SJCRH30 (cell line): ENCODE results near the gene OR4Q3. TPM values are rescaled to one million over a fixed set of nuclear protein-coding genes. Genes with fewer than 3 reads are reported as not detected.
"Not testable (repeated sequence)": the region's sequence is repeated elsewhere in the genome, so short reads cannot be mapped to it uniquely, and the experiment has no call there.

Experiments used
- DNase-seq, 2 experiments: peaks; one replicate each; pipeline ENCODE4 v3.0.0-alpha.2; 2015 to 2020
- H3K27ac ChIP-seq: fragments of 250-450 bp; sonication (Bioruptor Pico); 2 replicates; pipeline ENCODE4 v1.5.1; 2020; ENCODE audit warnings: mild to moderate bottlenecking, moderate library complexity
- H3K27me3 ChIP-seq: fragments of 250-450 bp; sonication (Bioruptor Pico); 2 replicates; pipeline ENCODE4 v1.5.1; 2020; ENCODE audit warnings: mild to moderate bottlenecking, moderate library complexity
- H3K36me3 ChIP-seq: fragments of 250-450 bp; sonication (Bioruptor Pico); 2 replicates; pipeline ENCODE4 v1.5.1; 2020; ENCODE audit warnings: mild to moderate bottlenecking, moderate library complexity
- H3K4me1 ChIP-seq: fragments of 250-450 bp; sonication (Bioruptor Pico); 2 replicates; pipeline ENCODE4 v1.5.1; 2020; ENCODE audit warnings: mild to moderate bottlenecking, moderate library complexity
- H3K4me3 ChIP-seq: fragments of 250-450 bp; sonication (Bioruptor Pico); 2 replicates; pipeline ENCODE4 v1.5.1; 2020; ENCODE audit warnings: mild to moderate bottlenecking, moderate library complexity
- H3K9me3 ChIP-seq: fragments of 250-450 bp; sonication (Bioruptor Pico); replicated peaks from 2 replicates; pipeline ENCODE4 v1.5.1; 2020; ENCODE audit warnings: mild to moderate bottlenecking, moderate library complexity
- total RNA-seq: library from RNA; depleted of rRNA; stranded (reverse); fragments of >200 nt; shearing (Covaris generic); gene quantifications from 2 replicates; pipeline ENCODE4 v1.2.3, GENCODE V29; 2014; rRNA removed

The OR4Q3 gene
- not detected in 2 replicates for total RNA-seq

DNA sequence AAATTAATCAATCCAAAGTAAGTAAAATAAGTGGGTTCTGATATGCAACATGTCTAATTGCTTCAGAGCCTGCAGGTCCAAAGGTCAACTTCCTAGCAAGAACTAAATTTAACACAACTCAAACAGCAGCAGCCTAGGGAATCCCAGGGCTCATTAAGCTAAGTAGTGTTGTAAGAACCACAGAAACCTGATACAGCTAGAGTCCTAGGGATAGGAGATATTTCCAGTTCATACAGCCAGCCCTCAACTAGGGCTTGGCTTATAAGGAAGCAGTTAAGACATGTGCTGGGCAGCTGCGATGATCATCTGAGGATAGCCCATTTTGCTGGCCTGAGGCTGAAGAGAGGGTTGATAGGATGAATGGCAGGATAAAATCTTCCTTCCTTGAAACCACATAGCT lies at the start of gene OR4Q3:
TSS of gene OR4Q3 (plus strand) at position 316 of the 400 bp plus-strand sequence.
- Histone ChIP-seq H3K27ac (no peak within 1 kb of the TSS), H3K4me3 (no peak within 1 kb of the TSS), H3K4me1 (no peaks in the 10 kb centered on the region), H3K36me3 (no peaks in the 10 kb centered on the region), H3K9me3 (no peaks in the 10 kb centered on the region), H3K27me3 (no peaks in the 10 kb centered on the region)
- peak; percentile 7 to 46 for DNase-seq

- no peak for DNase-seq
- Histone ChIP-seq H3K27me3 (no peaks in the 10 kb centered on the region), H3K36me3 (no peaks in the 10 kb centered on the region), H3K9me3 (no peaks in the 10 kb centered on the region), H3K4me3 (no peak overlapping the region), H3K27ac (no peak overlapping the region), H3K4me1 (no peaks in the 10 kb centered on the region)
Observed at GRCh38 chr14:19729359-19729758, 14.0 kb upstream of the OR4Q3 start.

- DNase-seq, result no peak
- H3K27me3 ChIP-seq, result no peaks in the 10 kb centered on the region
Observed at GRCh38 chr14:19729763-19730162, 13.6 kb upstream of the OR4Q3 start.

DNA sequence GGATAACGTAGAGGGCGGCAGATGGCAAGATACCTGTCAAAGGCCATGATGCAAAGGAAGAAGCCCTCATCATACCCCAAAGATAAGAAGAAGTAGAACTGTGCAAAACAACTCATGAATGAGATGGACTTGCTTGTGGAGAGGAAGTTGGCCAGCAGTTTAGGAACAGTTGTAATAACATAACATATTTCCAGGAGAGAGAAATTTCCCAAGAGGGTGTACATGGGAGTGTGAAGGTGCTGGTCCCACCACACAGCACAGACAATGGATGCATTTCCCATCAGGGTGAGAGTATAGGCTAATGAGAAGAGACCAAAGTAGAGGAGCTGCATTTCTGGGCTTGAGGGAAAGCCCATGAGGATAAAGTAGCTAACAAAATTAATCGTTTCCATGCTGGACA lies 9.5 kb upstream of the OR4Q3 start:
- not testable (repeated sequence) for H3K9me3 ChIP-seq, H3K4me3 ChIP-seq

More at GRCh38 chr14:19729763-19730162, 13.6 kb upstream of the OR4Q3 start:
- no peak overlapping the region for H3K4me3 ChIP-seq
- no peaks in the 10 kb centered on the region for H3K36me3 ChIP-seq
- no peak overlapping the region for H3K27ac ChIP-seq
- no peaks in the 10 kb centered on the region for H3K9me3 ChIP-seq
- H3K4me1 ChIP-seq, result no peaks in the 10 kb centered on the region

GRCh38 chr14:19752316-19752715 lies 8.9 kb downstream of the OR4Q3 start:
- peak in 1 of 2 experiments; percentile 9 for DNase-seq
- not testable (repeated sequence) for H3K4me1 ChIP-seq, H3K36me3 ChIP-seq, H3K9me3 ChIP-seq, H3K27ac ChIP-seq, H3K4me3 ChIP-seq, H3K27me3 ChIP-seq

More for the DNA sequence above, 9.5 kb upstream of the OR4Q3 start:
- H3K27me3 ChIP-seq, DNase-seq, H3K27ac ChIP-seq, H3K36me3 ChIP-seq, H3K4me1 ChIP-seq: not testable (repeated sequence)

DNA sequence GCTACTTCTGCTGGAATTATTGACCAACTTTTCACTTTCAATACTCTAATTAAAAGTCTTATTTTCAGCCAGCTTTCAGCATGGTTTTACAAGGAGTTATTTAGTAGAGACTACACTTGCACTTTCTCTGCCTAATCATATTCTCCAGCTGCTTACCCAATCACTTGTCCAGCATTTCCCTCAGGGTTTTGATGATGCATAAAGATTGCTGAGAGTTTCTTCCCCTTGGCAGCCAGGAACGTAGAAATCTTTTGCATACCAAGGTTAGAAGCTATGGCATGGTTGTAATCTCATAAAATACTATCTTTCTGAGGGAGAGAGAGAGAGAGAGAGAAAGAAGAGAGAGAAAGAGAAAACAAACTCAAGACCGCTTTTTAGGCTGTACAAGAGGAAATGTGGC lies 10.8 kb downstream of the OR4Q3 start:
- no peak overlapping the region for H3K4me3 ChIP-seq
- no peak for DNase-seq
- no peaks in the 10 kb centered on the region for H3K4me1 ChIP-seq
- no peaks in the 10 kb centered on the region for H3K9me3 ChIP-seq
- H3K27me3 ChIP-seq, result no peaks in the 10 kb centered on the region
- H3K36me3 ChIP-seq, result no peaks in the 10 kb centered on the region
- H3K27ac ChIP-seq, result no peak overlapping the region

- H3K9me3 ChIP-seq, H3K36me3 ChIP-seq, H3K27me3 ChIP-seq, H3K4me3 ChIP-seq, H3K27ac ChIP-seq, DNase-seq, H3K4me1 ChIP-seq: not testable (repeated sequence)
Observed at GRCh38 chr14:19771491-19771890, 28.1 kb downstream of the OR4Q3 start.

DNA sequence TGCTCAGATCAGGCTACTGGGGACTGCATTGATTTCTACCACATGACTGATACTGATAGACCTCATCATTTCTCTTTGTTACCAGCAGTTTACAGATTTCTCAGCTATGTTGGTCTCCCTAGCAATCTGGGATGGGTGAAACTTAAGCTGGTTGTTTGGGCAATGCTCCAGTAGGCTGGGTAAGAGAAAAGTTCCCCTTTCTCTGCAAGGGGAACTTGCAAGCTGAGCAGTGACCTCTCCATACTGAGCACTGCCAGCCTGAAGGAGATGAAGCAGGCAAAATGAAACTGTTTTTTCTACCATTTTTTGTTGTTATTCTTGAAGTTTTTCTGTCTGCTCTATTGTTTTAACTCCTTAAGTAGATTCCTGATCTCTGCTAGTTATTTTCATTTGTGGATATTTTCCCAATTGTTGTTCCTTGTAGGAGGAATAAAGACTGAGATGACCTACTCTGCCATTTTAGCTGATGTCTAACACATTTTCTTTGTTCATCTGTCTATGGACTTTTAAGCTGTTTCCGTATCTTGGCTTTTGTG lies 28.6 kb downstream of the OR4Q3 start:
- Histone ChIP-seq H3K4me1 (no peaks in the 10 kb centered on the region), H3K4me3 (no peak overlapping the region)
- no peak for DNase-seq

GRCh38 chr14:19772454-19772853 lies 29.1 kb downstream of the OR4Q3 start:
- not testable (repeated sequence) for H3K4me3 ChIP-seq, H3K36me3 ChIP-seq, DNase-seq

More for the DNA sequence above, 28.6 kb downstream of the OR4Q3 start:
- Histone ChIP-seq H3K27ac (no peak overlapping the region), H3K27me3 (no peaks in the 10 kb centered on the region), H3K36me3 (no peaks in the 10 kb centered on the region), H3K9me3 (no peaks in the 10 kb centered on the region)

GRCh38 chr14:19773204-19773603 lies 29.8 kb downstream of the OR4Q3 start, which contains the start of gene OR4M1:
TSS of gene OR4M1 (plus strand) at chr14:19773504. CDS start at chr14:19780323, 6,819 bp downstream.
- not testable (repeated sequence) for H3K4me3 ChIP-seq, H3K9me3 ChIP-seq, DNase-seq, H3K36me3 ChIP-seq, H3K27me3 ChIP-seq, H3K27ac ChIP-seq, H3K4me1 ChIP-seq

More at GRCh38 chr14:19772454-19772853, 29.1 kb downstream of the OR4Q3 start:
- H3K27me3 ChIP-seq, H3K27ac ChIP-seq, H3K9me3 ChIP-seq, H3K4me1 ChIP-seq: not testable (repeated sequence)

- no peaks in the 10 kb centered on the region for H3K4me1 ChIP-seq
- DNase-seq, result no peak
- no peaks in the 10 kb centered on the region for H3K27me3 ChIP-seq
- no peak overlapping the region for H3K27ac ChIP-seq
- H3K36me3 ChIP-seq, result no peaks in the 10 kb centered on the region
- H3K4me3 ChIP-seq, result no peak overlapping the region
- no peaks in the 10 kb centered on the region for H3K9me3 ChIP-seq
Observed at GRCh38 chr14:19775587-19775986, 32.2 kb downstream of the OR4Q3 start.

DNA sequence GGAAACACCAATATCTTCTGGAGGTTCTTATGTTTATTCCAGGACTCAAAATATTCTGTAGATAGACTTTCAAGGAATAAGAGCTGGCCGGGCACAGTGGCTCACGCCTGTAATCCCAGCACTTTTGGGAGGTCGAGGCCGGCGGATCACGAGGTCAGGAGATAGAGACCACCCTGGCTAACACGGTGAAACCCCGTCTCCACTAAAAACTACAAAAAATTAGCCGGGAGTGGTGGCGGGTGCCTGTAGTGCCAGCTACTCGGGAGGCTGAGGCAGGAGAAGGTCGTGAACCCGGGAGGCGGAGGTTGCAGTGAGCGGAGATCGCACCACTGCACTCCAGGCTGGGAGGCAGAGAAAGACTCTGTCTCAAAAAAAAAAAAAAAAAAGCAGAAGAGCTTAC lies 42.5 kb downstream of the OR4Q3 start:
- DNase-seq, H3K9me3 ChIP-seq, H3K27me3 ChIP-seq, H3K4me3 ChIP-seq, H3K27ac ChIP-seq, H3K4me1 ChIP-seq, H3K36me3 ChIP-seq: not testable (repeated sequence)

- H3K9me3 ChIP-seq, H3K4me3 ChIP-seq, DNase-seq, H3K4me1 ChIP-seq, H3K36me3 ChIP-seq, H3K27me3 ChIP-seq, H3K27ac ChIP-seq: not testable (repeated sequence)
Observed at GRCh38 chr14:19787318-19787717, 43.9 kb downstream of the OR4Q3 start.

DNA sequence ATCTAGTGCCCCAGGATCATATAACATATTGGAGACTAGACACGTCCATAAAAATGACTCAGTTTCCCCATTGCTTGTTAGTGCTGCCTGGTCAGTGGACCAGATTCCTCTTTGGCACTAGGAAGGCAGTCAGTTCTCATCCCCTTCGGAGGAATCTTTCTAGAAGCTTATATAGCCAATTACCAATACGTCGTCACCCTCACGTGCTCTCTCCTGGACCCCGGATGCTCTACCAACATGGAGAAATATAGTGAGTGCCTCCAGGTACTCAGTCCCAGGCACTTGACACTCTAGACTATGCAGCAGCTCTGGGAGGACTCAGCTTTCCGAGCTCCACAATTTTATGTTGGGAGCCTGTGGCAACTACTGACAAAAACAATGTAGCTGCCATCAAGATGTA lies 44.8 kb downstream of the OR4Q3 start:
- DNase-seq, H3K27ac ChIP-seq, H3K27me3 ChIP-seq, H3K36me3 ChIP-seq, H3K4me1 ChIP-seq, H3K4me3 ChIP-seq, H3K9me3 ChIP-seq: not testable (repeated sequence)

- H3K36me3 ChIP-seq, H3K4me1 ChIP-seq, H3K9me3 ChIP-seq, DNase-seq, H3K27me3 ChIP-seq, H3K4me3 ChIP-seq, H3K27ac ChIP-seq: not testable (repeated sequence)
Observed at GRCh38 chr14:19796520-19797108, 53.2 kb downstream of the OR4Q3 start.
